ENCODE data around the gene CLN6.
"Not testable (repeated sequence)": the region's sequence is repeated elsewhere in the genome, so short reads cannot be mapped to it uniquely, and the experiment has no call there.

DNA sequence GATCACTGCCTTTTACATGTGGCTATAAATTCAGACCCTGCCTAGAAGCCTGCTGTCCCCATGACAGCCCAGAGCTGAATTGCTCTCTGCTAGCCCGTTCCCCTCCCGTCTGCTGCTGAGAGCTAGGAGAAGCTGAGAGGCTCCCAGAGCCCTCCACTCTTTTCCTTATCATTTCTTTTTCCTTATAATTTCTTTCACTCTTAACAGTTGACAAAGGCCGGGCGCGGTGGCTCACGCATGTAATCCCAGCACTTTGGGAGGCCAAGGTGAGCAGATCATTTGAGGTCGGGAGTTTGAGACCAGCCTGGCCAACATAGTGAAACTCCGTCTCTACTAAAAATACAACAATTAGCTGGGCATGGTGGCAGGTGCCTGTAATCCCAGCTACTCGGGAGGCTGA, 5.0 kb upstream of the CLN6 start:
- not testable (repeated sequence) for TF ChIP-seq CTCF (conservative IDR thresholded peaks at IDR 0.05; ENCODE audit: low read length); EZH2phosphoT487 (IDR thresholded peaks at IDR 0.05; ENCODE audit: borderline replicate concordance, low read depth, low read length)
